ENCODE results near the gene KAZN. TPM values are rescaled to one million over a fixed set of nuclear protein-coding genes. Genes with fewer than 3 reads are reported as not detected.

Gene KAZN
- total and polyA plus RNA-seq, 2 donors (not counting 1 experiment from before 2014, with no cell fraction given): 3.4 to 5.0 TPM

DNA sequence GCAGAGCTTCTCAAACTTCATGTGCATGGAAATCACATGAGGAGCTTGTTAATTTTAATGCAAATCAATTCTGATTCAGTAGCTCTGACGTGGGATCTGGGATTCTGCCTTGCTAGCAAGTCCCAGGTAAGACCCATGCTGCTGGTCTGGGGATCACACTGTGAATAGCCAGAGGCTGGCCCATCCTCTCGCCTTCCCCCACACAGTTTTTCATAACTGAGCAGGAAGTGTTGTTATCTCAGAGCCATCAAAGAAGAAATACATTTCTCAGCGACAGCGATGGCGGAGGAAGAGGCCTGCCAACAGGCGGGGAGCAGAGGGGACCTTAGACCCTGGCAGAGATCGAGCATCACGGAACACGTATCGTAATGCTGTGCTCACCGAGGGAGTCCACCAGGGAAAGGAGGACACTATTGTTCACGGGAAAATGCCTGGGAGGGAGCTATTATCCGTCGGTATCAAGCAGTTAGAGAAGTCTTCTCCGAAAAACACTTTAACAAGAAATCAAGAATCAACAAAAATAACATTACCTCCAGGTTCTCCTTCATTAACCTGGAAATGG is 286.2 kb downstream of the KAZN start:
- Histone ChIP-seq H2AFZ (ENCODE audit: low read length) (no peak overlapping the region), H3K9me3 (ENCODE audit: control insufficient read depth, insufficient read depth, low read depth, low read length) (no peaks in the 10 kb centered on the region), H3K9ac (ENCODE audit: insufficient read depth, low read length) (no peak overlapping the region), H3K36me3 (ENCODE audit: control insufficient read depth, insufficient read depth, low read length) (no peaks in the 10 kb centered on the region), H3K27ac (ENCODE audit: insufficient read depth, low read length) (no peak overlapping the region), H3K4me3 (replicated peaks in 1 of 4; ENCODE audit: control extremely low read depth in 1 of 4, insufficient read depth in 1 of 4, low read depth in 3 of 4, low read length in 4 of 4) (no peak overlapping the region), H3K4me2 (ENCODE audit: extremely low read depth, insufficient read depth, low read length) (no peak overlapping the region), H3K27me3 (ENCODE audit: control insufficient read depth, insufficient read depth, low read length) (no peaks in the 10 kb centered on the region), H3K79me2 (ENCODE audit: control insufficient read depth, insufficient read depth, low read length) (no peaks in the 10 kb centered on the region), H3K4me1 (ENCODE audit: control insufficient read depth, extremely low read depth, insufficient read depth, low read length) (no peaks in the 10 kb centered on the region), H4K20me1 (ENCODE audit: control insufficient read depth, extremely low read depth, insufficient read depth, low read length) (no peaks in the 10 kb centered on the region)
- no peak for DNase-seq (ENCODE audit: low read depth in 2 of 2)
- no peak for TF ChIP-seq EZH2 (IDR thresholded peaks at IDR 0.05; ENCODE audit: low read length, missing control alignments)
- TF ChIP-seq, protein P1, sequence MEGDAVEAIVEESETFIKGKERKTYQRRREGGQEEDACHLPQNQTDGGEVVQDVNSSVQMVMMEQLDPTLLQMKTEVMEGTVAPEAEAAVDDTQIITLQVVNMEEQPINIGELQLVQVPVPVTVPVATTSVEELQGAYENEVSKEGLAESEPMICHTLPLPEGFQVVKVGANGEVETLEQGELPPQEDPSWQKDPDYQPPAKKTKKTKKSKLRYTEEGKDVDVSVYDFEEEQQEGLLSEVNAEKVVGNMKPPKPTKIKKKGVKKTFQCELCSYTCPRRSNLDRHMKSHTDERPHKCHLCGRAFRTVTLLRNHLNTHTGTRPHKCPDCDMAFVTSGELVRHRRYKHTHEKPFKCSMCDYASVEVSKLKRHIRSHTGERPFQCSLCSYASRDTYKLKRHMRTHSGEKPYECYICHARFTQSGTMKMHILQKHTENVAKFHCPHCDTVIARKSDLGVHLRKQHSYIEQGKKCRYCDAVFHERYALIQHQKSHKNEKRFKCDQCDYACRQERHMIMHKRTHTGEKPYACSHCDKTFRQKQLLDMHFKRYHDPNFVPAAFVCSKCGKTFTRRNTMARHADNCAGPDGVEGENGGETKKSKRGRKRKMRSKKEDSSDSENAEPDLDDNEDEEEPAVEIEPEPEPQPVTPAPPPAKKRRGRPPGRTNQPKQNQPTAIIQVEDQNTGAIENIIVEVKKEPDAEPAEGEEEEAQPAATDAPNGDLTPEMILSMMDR (conservative IDR thresholded peaks at IDR 0.05 in 1 of 2, IDR thresholded peaks at IDR 0.05 in 1 of 2; ENCODE audit: low read depth in 1 of 2, low read length in 2 of 2): no peak

DNA sequence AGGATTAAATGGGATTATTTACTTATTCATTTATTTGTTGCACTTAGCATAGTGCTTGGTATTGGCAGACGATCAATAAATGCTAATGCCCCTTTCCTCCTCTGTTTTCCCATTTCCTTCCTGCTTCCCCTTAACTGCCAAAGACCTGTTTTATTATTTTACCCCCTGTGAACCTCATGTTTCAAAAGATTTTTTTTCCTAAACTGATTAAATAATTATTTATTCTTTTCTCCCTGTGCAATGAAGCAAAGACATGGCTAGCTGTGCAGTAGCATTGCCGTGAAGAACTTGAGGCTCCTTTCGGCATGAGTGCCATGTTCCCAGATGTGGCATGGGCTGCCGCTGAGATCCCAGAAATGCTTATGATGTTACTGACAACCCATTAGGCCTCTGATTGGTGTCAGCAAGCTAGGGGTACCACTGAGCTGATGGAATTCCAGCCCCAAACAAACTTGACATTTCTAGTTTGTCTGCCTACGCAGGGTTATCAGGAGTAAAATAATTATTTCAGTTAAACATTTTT is 288.6 kb downstream of the KAZN start:
- Histone ChIP-seq H4K20me1 (ENCODE audit: control insufficient read depth, extremely low read depth, insufficient read depth, low read length) (no peaks in the 10 kb centered on the region), H3K4me1 (ENCODE audit: control insufficient read depth, extremely low read depth, insufficient read depth, low read length) (no peaks in the 10 kb centered on the region), H3K4me3 (replicated peaks in 1 of 4; ENCODE audit: control extremely low read depth in 1 of 4, insufficient read depth in 1 of 4, low read depth in 3 of 4, low read length in 4 of 4) (no peak overlapping the region), H3K9me3 (ENCODE audit: control insufficient read depth, insufficient read depth, low read depth, low read length) (no peaks in the 10 kb centered on the region), H3K27ac (ENCODE audit: insufficient read depth, low read length) (no peak overlapping the region), H3K79me2 (ENCODE audit: control insufficient read depth, insufficient read depth, low read length) (no peaks in the 10 kb centered on the region), H3K4me2 (ENCODE audit: extremely low read depth, insufficient read depth, low read length) (no peak overlapping the region), H3K36me3 (ENCODE audit: control insufficient read depth, insufficient read depth, low read length) (no peaks in the 10 kb centered on the region), H3K27me3 (ENCODE audit: control insufficient read depth, insufficient read depth, low read length) (peaks cover 2% of the 10 kb centered on the region), H2AFZ (ENCODE audit: low read length) (no peak overlapping the region), H3K9ac (ENCODE audit: insufficient read depth, low read length) (no peak overlapping the region)
- no peak for DNase-seq (ENCODE audit: low read depth in 2 of 2)
- TF ChIP-seq, protein P1 (conservative IDR thresholded peaks at IDR 0.05 in 1 of 2, IDR thresholded peaks at IDR 0.05 in 1 of 2; ENCODE audit: low read depth in 1 of 2, low read length in 2 of 2): no peak
- no peak for TF ChIP-seq EZH2 (IDR thresholded peaks at IDR 0.05; ENCODE audit: low read length, missing control alignments)

DNA sequence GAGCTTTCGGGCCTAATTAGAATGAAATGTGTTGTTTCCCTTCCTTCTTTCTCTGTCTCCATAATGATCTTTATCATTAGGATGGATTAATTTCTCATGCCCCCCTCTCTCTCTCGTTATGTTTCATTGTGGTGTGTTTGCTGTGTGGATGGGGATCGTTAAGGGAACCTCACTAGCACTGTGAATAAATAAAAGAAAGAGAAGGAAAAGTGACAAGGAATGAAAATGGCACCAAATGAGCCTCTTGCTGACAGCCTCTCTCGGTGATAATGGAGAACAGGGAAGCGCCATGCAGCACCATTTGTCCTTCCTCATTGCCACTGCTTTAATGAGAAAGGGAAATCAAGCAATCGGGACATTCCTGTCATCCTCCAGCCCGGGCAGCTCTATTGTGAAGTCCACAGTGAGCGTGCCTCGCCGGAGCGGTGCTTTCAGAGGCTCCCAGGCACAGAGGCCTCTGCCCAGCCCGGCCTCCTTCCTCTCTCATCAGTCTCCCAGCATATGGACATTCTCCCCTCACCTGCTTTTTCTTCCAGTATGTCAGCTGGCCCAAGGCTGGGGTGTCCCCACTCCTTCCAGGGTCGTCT is 289.4 kb downstream of the KAZN start:
- no peak overlapping the region for H2AFZ ChIP-seq (ENCODE audit: low read length)
- no peaks in the 10 kb centered on the region for H3K36me3 ChIP-seq (ENCODE audit: control insufficient read depth, insufficient read depth, low read length)
- TF ChIP-seq, protein P1 (conservative IDR thresholded peaks at IDR 0.05 in 1 of 2, IDR thresholded peaks at IDR 0.05 in 1 of 2; ENCODE audit: low read depth in 1 of 2, low read length in 2 of 2): no peak
- TF ChIP-seq EZH2 (IDR thresholded peaks at IDR 0.05; ENCODE audit: low read length, missing control alignments): no peak
- H3K27ac ChIP-seq (ENCODE audit: insufficient read depth, low read length): no peak overlapping the region
- no peak overlapping the region for H3K4me2 ChIP-seq (ENCODE audit: extremely low read depth, insufficient read depth, low read length)
- H3K9ac ChIP-seq (ENCODE audit: insufficient read depth, low read length): no peak overlapping the region
- H3K9me3 ChIP-seq (ENCODE audit: control insufficient read depth, insufficient read depth, low read depth, low read length): no peaks in the 10 kb centered on the region
- no peak overlapping the region for H3K4me3 ChIP-seq (replicated peaks in 1 of 4; ENCODE audit: control extremely low read depth in 1 of 4, insufficient read depth in 1 of 4, low read depth in 3 of 4, low read length in 4 of 4)
- no peaks in the 10 kb centered on the region for H3K4me1 ChIP-seq (ENCODE audit: control insufficient read depth, extremely low read depth, insufficient read depth, low read length)
- H3K79me2 ChIP-seq (ENCODE audit: control insufficient read depth, insufficient read depth, low read length): no peaks in the 10 kb centered on the region
- no peaks in the 10 kb centered on the region for H4K20me1 ChIP-seq (ENCODE audit: control insufficient read depth, extremely low read depth, insufficient read depth, low read length)
- peaks cover 2% of the 10 kb centered on the region for H3K27me3 ChIP-seq (ENCODE audit: control insufficient read depth, insufficient read depth, low read length)
- DNase-seq (ENCODE audit: low read depth in 2 of 2): no peak

Measured in fibroblast of lung (primary cell).